A204.1 (cell line): ENCODE measurements around the gene LAMA2.
A peak's percentile ranks its signal among the peaks of the same experiment; 100 is the strongest.
"Not testable (repeated sequence)": the region's sequence is repeated elsewhere in the genome, so short reads cannot be mapped to it uniquely, and the experiment has no call there.

Experiments
- FAIRE-seq: peaks from 2 replicates; lab custom pipeline; 2012; peaks lifted over from hg19 to GRCh38; lab: Jason Lieb, UNC

LAMA2 gene

DNA sequence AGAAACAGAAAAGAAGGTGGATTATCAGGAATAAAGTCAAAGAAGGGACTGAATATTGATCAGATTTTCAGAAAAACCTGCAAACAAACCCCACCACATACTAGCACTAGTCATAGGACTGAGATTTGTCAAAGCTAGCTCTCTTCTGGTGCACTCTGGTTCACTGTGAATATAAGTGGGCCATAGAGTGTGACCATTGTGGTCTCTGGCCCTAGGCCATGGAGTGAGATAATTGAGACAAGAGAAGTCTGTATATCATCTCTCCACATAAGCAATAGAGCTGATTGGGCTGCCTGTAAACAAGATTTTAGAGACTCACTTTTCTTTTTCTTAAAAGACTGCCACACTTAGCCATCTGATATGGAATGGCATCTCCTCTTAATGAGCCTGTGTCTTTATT, 247.2 kb downstream of the LAMA2 start:
- no peak for FAIRE-seq

DNA sequence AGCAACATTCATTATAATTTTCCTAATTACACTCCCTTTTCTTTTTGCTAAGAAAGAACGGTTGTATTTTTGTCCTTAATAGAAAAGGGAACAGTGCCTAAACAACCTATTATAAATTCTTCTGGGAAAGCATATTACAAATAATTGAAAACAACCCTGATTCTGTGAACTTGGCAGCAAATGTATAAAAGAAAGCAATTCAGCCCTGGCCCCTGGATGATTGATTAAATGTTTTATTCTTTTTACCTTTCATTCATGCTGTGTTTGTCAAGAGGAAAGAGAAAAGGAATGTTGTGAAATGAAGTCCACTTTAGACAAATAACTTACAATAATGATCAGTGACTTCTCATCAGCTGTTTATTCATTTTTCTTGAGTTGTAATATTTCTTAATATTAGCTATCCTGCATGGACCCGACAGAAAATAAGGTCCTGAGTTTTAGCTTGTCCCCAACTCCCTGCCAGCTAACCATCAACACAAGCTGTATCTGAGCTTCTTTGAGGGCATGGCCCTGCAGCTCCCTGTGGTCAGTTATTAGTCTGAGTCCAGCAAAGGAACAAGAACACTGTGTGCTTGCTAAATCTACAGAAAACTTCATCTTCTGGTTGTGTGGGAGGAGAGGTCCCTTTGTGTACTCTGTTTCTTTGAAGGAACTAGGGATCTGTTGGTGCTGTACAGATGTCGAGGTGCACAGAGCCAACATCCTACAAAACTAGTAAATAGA, 248.2 kb downstream of the LAMA2 start:
- peak; percentile 52 for FAIRE-seq

DNA sequence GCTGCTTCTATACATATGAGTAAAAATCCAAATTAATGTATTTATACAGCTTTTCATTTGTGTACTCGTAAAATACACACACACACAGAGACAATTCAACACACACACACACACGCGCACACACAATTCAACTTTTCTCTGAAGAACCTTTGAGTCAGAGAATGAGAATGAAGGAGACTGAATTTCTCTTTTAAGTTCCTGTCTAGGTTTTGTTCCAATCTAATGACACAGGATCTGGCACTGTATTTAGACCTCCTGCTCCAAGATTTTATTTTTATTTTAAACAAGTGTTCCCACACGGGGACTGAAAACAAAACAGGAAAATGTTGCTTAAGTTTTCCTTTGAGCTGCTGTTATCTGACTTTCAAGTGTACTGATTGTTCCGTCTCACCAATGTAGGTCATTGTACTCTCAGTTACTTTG, 250.8 kb downstream of the LAMA2 start:
- FAIRE-seq = peak; percentile 87

DNA sequence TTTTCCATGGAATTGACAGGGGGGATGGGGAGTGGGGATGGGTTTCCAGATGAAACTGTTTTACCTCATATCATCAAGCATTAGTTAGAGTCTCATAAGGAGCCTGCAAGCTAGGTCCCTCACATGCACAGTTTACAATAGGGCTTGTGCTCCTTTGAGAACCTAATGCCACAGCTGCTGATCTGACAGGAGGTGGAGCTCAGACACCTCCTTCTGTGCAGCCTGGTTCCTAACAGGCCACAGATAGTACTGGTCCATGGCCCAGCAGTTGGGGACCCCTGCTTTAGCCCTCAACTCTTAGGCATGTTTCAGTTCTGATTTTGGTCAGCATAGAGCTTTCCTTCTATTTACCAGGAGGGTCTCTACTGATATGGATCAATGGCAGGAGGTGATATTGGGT, 251.6 kb downstream of the LAMA2 start:
- no peak for FAIRE-seq

DNA sequence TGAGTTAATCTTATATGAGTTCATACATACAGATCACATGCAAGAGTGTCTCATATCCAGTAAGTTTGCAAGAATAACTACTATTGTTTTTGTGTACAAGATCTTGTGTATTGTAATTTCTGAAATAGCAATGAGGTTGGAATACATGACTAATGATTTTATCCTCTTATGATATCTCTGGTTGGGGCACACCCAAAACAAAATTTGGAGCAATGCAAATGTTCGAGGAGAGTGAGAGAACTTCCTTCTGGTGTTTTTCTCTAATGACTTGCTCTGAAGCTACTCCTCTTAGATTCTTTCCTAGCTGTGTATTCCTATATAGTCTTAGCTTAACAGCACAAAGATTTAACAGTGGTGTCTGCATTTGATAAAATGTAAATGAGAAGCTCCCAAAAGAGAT, 252.5 kb downstream of the LAMA2 start:
- FAIRE-seq = no peak

DNA sequence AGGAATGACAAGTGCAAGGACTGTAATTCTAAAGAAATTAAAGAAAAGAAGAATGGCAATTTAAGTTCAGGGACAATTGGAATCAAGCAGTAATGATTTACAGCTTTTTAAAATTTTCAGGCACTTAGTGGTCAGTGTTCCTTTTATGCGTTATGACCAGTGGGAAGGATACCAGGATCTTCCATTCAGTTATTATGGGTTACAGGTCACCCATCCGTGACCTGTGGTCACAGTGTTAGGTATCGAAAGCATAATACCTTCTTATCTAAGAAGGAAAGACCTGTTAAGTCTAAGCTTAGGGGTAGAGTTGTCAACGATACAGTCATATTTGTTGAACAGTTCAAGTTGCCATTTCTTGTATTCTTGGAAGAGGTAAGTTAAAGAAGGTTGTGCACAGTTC, 253.8 kb downstream of the LAMA2 start:
- FAIRE-seq = no peak

DNA sequence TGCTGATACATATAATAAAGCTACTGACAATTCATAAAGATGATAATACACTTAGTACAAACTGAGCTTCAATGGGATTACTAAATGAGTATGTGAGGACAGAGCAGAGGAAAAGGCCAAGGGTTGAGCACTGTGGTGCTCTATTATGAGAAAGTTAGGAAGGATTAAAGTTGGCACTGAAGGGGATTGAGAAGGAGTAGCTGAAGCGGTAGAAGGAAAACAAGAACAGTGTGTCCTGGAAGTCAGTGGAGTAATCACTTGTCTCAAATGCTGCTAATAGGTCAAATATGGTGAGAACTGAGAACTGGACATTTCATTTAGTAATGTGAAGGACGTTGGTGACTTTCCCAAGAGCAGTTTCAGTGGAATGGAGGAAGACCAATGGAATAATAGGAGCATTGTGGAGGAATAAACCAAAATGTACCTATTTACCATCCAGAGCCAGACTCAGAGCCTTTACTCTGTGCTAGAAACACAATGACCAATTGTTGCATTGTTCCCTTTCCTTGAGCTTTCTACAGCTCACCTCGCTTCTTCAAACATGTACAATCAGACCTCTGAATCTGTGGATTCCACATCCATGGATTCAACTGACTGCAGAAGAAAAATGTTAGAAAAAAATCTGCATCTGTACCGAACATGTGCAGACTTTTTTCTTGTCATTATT, 255.9 kb downstream of the LAMA2 start:
- no peak for FAIRE-seq

DNA sequence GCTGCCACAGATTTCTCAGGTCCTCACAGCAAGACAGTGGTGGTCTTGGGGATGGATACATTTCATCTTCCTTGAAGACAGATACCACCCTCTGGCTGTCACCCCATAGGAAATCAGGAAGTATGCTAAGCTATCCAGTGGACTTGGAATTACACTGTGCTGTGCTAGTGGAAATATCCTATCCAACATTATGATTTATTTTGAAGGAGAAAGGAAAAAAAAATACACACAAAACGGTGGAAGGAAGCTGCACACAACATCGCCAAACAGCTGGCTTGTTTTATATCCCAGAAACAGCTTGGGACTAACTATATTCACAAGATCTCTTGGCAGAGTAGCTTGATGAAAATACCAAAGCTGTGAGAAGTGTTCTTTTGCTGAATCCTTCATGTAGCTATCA, 257.6 kb downstream of the LAMA2 start:
- FAIRE-seq = no peak

DNA sequence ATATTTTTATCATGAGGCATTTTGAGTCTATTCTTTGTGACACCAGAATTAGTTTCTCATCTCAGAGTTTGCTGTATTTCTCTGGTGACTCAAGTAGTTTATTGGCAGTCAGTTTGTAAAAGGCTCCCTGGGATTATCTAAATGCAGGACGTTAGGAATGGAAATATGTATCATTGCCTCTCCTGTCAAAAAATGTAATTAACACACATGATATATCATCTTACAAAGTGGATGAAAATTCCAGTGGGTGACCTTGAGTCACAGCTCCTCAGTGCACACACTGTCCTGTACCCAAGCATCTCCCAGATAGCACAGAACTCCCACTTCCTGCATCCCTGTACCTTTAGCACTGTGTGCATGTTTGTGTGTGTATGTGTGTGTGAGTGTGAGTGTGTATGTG, 258.6 kb downstream of the LAMA2 start:
- FAIRE-seq = no peak

DNA sequence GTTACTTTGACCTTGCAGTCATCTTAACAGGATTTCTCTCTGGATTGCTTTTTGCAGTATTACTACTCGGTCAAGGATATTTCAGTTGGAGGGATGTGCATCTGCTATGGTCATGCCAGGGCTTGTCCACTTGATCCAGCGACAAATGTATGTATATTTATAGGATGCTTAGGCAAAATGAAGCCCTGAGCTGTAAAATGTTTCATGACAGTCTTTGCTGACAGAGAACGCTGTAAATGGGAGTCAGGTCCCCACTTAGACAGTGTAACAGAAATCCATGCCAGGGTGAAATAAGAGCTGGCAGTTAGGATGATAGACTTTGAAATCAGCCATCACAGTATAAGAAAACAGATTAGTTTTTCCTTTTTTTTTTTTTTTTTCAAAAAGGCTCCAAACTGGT, 264.0 kb downstream of the LAMA2 start:
- no peak for FAIRE-seq

DNA sequence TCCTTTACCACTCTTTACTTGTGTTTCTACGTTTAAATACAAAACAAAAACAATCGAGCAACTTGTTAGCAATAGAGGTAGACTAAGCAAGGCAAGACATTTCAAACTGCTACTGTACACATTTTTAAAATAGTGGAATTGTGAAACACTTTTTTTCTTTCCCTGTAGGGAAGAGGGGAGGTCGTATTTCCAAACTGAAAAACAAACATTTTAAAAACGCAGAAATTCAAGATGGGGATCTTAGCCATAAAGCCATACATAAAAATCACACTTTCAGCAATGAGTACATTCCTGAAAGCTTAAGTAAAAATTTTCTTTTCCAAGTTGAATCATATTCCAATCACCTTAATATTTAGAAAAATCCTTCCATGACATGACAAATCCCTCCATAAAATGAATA, 267.6 kb downstream of the LAMA2 start:
- no peak for FAIRE-seq

DNA sequence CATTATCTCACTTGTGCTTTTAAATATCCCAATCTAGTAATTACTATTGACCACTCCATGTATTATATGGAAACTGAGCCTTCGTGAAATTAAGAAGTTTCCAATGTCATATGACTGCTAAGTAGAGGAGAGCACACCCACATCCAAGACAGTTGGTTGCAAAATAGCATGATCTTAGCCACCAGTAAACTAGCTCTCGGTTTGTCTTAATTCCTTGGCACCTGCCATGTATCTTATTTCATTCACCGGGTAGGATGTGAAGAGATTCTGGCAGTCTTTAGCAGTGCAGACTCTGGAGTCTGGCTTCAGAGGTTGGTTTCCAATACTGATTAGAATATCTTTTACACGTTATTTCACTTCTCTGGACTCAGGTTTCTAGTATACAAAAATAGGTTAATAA, 270.3 kb downstream of the LAMA2 start:
- FAIRE-seq = no peak

DNA sequence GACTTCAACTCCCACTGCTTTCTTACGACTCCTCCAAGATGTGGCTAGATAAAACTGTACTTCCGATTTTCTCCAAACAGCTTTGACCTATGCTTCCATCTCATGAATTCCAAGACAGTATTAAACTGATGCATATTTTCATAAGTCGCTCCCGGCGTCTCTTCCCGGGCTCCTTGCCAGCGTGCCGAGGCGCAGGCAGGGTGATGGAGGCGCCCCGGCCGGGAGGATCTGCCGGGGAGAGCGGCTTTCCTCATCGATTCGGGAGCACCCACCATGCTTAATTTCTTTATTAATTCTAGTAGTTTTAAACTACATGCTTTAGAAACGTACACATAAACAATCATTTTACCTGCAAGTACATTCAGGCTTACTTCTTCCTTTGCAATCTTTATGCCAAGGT, 276.3 kb downstream of the LAMA2 start:
- FAIRE-seq = not testable (repeated sequence)

DNA sequence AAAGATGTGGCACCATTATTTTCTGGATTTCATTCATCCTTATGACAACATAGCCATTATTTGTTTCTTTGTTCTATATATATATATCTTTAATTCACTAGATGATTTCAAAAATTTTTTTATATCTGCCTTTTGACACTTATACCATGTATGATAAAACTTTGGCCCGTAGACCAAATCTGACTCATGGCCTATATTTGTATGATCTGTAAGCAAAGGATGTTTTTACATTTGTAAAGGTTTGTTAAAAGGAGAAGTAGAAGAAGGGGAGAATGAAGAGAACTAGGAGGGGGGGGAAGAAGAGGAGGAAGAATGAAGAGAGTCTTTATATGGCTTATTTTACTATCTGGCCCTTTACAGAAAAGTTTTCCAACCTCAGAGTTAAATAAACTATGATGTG, 279.7 kb downstream of the LAMA2 start:
- FAIRE-seq = no peak

DNA sequence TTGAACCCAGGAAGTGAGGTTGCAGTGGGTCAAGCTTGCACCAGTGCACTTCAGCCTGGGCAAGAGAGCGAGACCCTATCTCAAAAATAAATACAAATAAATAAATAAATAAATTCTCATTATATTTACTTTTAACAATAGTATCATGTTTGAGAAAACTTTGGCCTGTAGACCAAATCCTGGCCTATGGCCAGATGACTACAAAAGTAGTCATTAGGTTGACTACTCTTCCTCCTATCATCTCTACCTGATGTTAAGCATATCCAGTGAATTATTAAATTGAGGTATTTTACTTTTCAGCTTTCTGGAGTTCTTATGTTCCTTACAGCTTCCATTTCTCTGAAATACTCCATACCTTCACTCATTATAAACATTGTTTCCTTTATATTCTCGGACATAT, 280.6 kb downstream of the LAMA2 start:
- no peak for FAIRE-seq

DNA sequence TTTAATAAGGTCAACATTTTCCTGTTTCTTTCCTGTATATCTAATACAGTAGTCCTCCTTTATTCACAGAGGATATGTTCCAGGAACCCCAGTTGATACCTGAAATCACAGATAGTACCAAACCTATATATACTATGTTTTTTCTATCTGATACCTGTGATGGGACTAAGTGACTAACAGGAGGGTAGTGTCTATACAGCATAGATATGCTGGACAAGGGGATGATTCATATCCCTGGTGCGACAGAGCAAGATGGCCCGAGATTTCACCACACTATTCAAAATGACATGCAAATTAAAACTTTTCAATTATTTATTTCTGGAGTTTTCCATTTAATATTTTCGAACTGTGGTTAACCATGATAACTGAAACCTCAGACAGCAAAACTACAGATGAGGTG, 281.1 kb downstream of the LAMA2 start:
- FAIRE-seq = no peak

DNA sequence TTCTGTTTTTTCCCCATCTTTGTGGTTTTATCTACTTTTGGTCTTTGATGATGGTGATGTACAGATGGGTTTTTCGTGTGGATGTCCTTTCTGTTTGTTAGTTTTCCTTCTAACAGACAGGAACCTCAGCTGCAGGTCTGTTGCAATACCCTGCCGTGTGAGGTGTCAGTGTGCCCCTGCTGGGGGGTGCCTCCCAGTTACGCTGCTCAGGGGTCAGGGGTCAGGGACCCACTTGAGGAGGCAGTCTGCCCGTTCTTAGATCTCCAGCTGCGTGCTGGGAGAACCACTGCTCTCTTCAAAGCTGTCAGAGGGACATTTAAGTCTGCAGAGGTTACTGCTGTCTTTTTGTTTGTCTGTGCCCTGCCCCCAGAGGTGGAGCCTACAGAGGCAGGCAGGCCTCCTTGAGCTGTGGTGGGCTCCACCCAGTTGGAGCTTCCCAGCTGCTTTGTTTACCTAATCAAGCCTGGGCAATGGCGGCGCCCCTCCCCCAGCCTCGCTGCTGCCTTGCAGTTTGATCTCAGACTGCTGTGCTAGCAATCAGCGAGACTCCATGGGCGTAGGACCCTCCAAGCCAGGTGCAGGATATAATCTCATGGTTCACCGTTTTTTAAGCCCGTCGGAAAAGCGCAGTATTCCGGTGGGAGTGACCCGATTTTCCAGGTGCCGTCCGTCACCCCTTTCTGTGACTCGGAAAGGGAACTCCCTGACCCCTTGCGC, 289.5 kb downstream of the LAMA2 start:
- not testable (repeated sequence) for FAIRE-seq

DNA sequence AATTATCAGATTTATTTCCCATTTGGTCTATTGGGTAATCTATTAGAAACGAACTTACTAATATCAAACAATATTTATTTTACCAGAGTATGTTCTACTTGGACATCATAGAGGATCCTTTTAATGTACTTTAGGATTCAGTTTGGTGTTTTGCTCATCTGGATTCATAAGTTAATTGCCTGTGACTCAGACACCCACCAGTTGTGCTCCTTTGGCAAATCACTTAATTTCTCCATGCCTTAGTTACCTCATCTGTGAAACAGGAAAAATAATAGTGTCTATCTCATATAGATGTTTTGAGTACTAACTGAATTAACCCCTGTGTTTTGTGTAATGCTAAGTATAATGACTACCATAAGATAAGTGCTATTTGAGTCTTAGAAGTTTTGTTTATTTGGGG, 292.1 kb downstream of the LAMA2 start:
- FAIRE-seq = no peak

DNA sequence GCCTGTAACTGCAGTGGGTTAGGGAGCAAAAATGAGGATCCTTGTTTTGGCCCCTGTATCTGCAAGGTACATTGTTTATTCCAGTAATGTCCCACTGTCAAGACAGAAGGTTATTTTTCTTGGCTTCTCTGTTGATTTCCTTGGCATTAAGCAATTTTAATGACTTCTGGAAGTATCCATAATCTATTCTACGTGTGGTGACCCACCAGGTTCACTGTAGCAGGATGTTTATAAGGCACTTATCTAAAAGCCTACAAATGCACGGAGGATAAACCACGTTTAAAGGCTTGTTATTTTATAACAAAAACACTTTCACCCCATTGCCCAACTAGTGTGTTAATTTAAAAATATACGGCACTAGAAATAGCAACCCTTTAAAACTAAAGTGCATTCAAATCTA, 294.9 kb downstream of the LAMA2 start:
- no peak for FAIRE-seq

DNA sequence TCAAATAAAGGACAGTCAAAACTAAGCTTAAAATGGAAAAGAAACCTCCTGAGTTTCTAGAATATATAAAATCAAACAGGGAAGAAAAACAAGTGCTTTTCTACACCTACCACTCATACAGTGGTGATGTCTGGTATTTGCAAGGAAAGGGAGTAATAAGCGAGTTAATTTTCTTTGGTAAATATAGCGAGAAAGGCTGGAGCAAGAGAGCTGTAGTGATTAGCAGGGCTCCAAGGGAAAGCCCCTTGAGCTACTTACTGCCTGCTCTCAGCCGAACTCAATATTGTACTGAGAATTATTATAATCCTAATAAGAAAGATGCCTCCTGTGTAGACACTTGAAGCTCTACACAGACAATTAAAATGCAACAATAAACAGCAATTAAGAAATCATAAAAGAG, 296.3 kb downstream of the LAMA2 start:
- no peak for FAIRE-seq

DNA sequence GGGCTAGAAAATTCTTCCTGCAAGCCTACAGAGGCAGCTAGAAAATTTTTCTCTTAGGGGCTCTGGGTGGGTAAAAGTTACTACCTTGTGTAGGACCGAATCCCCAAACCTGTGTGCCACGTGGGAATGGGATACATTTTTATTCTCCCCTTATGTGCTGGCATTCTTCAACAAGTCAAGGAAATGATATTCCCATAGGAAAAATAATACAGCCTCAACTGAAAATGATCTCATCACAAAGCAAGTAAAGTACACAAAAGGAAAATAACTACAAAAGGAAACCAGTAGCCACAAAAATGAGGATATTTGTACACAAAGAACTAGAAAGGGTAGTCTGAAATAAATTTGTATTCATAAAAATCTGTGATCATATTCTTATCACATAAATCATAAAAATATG, 298.1 kb downstream of the LAMA2 start:
- FAIRE-seq = no peak

DNA sequence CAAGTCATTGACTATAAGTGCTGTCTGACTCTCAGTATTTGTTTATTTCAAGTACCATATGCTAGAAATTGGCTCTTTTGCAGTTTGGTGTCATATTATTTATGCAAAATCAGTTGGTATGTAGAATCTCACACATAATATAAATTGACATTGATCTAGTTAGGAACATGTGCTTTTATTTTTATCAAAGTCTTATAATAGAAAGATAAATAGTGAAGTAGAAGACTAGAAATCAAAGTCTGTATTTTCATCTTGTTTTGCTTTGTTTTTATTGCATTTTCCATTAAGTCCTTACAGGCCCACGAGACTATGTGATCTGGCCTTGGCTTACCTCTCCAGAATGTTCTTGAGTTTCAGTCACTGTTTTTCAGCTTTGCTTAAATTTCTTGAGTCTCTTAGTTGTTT, 300.3 kb downstream of the LAMA2 start:
- FAIRE-seq = no peak

DNA sequence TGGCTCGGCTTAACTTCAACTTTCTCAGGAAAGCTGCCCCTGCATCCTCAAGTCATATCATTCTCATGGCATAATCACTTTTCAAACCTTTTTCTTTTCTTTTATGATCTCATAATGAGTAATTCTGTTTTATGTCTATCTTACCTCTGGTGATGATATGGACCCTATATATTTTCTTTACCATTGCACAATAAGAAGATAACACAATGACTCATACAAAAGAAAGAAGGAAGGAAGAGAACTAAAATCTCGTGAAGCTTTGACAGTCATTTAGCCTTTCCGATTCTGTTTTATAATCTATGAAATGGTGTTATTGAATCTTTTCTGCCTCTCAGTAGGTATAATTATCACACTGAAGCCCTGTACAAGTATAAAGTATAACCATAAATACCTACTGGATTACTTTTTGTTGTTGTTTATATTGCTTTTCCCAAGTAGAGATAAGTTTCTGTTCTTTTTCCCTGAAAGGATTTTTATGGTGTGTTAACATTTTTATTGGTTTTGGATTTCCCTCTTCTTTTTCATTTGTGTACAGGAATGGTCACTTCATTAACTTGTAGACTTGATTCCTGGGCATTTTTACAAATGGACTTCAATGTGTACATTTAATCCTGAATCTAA, 300.9 kb downstream of the LAMA2 start:
- FAIRE-seq = no peak
